ENCODE results near the gene SH3PXD2A. TPM values are rescaled to one million over a fixed set of nuclear protein-coding genes. Genes with fewer than 3 reads are reported as not detected.

Gene SH3PXD2A, protein sequence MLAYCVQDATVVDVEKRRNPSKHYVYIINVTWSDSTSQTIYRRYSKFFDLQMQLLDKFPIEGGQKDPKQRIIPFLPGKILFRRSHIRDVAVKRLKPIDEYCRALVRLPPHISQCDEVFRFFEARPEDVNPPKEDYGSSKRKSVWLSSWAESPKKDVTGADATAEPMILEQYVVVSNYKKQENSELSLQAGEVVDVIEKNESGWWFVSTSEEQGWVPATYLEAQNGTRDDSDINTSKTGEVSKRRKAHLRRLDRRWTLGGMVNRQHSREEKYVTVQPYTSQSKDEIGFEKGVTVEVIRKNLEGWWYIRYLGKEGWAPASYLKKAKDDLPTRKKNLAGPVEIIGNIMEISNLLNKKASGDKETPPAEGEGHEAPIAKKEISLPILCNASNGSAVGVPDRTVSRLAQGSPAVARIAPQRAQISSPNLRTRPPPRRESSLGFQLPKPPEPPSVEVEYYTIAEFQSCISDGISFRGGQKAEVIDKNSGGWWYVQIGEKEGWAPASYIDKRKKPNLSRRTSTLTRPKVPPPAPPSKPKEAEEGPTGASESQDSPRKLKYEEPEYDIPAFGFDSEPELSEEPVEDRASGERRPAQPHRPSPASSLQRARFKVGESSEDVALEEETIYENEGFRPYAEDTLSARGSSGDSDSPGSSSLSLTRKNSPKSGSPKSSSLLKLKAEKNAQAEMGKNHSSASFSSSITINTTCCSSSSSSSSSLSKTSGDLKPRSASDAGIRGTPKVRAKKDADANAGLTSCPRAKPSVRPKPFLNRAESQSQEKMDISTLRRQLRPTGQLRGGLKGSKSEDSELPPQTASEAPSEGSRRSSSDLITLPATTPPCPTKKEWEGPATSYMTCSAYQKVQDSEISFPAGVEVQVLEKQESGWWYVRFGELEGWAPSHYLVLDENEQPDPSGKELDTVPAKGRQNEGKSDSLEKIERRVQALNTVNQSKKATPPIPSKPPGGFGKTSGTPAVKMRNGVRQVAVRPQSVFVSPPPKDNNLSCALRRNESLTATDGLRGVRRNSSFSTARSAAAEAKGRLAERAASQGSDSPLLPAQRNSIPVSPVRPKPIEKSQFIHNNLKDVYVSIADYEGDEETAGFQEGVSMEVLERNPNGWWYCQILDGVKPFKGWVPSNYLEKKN
- total RNA-seq: 28.7 TPM
- long read RNA-seq, partial matches to known transcripts: 0 of 11 reads
- long read RNA-seq, other reads (novel, unspliced or antisense): 11 of 11 reads

- intact Hi-C loops (cut with DNase I): loop anchor here (1.0 kb wide), 1 partner anchor 142 kb away; no protein-coding TSS in a partner anchor
- ATAC-seq (peak; percentile 18), DNase-seq (ENCODE audit: missing footprints) (no peak)
These were observed at the start of gene SH3PXD2A for GRCh38 chr10:103855424-103855823. Gene SH3PXD2A, minus strand, starts transcription at chr10:103855576. Its CDS starts 310 bp downstream, at chr10:103855266.

DNA sequence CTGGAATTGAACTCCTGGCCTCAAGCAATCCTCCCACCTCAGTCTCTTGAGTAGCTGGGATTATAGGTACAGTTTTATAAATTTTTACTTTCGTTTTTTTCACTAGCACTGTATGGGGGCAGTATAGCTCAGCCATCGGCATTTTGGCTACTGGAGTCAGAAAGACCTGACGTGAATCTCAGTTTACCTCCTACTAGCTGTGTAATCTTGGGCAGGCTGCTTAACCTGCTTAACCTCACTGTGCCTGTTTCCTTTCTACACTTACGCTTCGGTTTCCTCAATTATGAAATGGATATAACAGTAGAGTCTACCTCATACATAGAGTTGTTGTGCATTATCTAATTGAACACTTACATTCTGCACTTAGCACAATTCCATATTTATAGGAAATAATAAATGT, 45.9 kb upstream of the SH3PXD2A start:
- DNase-seq (ENCODE audit: missing footprints) (no peak), ATAC-seq (no peak)
- intact Hi-C loops (cut with DNase I): no loop called here

- intact Hi-C loops (cut with DNase I): no loop called here
- ATAC-seq (no peak), DNase-seq (ENCODE audit: missing footprints) (no peak)
These were observed 43.9 kb upstream of the SH3PXD2A start for GRCh38 chr10:103899312-103899711.

- peak; percentile 17 for ATAC-seq
- intact Hi-C loops (cut with DNase I): no loop called here
- DNase-seq (ENCODE audit: missing footprints): no peak
These were observed 41.9 kb upstream of the SH3PXD2A start for GRCh38 chr10:103897241-103897774.

- DNase-seq (ENCODE audit: missing footprints) (no peak), ATAC-seq (no peak)
- intact Hi-C loops (cut with DNase I): no loop called here
These were observed 40.8 kb upstream of the SH3PXD2A start for GRCh38 chr10:103896225-103896624.

GRCh38 chr10:103895411-103896186, 40.2 kb upstream of the SH3PXD2A start:
- intact Hi-C loops (cut with DNase I): loop anchor here (2.0 kb wide), 1 partner anchor 21 kb away; no protein-coding TSS in a partner anchor
- ATAC-seq (peak; percentile 24), DNase-seq (ENCODE audit: missing footprints) (no peak)

GRCh38 chr10:103894441-103894864, 39.1 kb upstream of the SH3PXD2A start:
- intact Hi-C loops (cut with DNase I): loop anchor here (2.0 to 5.0 kb wide), 2 partner anchors 22 to 88 kb away; no protein-coding TSS in a partner anchor
- no peak for DNase-seq (ENCODE audit: missing footprints)

GRCh38 chr10:103893817-103894216, 38.4 kb upstream of the SH3PXD2A start:
- intact Hi-C loops (cut with DNase I): loop anchor here (2.0 to 5.0 kb wide), 2 partner anchors 23 to 88 kb away; no protein-coding TSS in a partner anchor
- ATAC-seq (no peak), DNase-seq (ENCODE audit: missing footprints) (no peak)

More at GRCh38 chr10:103894441-103894864, 39.1 kb upstream of the SH3PXD2A start:
- peak; percentile 72 for ATAC-seq

DNA sequence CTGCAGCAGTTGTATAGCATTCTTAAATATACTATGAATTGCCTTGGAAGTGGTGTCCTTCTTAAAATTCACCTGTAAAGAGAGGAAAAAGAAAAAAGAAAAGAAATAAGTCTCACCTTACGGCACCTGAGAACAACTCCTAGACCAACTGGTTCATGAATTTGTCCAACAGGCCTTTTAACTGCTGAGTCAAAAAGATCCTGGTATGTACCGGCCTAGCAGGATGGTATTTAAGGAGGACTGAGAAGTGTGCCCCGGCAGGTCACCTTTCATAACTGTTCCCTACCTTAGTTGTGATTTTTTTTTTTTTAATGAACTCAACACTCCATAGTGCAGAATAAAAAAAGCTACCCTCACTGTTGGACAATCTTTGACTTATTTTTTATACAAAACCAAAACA, 36.8 kb upstream of the SH3PXD2A start:
- DNase-seq (ENCODE audit: missing footprints): no peak
- intact Hi-C loops (cut with DNase I): loop anchor here (5.0 kb wide), 1 partner anchor 90 kb away; no protein-coding TSS in a partner anchor
- no peak for ATAC-seq

DNA sequence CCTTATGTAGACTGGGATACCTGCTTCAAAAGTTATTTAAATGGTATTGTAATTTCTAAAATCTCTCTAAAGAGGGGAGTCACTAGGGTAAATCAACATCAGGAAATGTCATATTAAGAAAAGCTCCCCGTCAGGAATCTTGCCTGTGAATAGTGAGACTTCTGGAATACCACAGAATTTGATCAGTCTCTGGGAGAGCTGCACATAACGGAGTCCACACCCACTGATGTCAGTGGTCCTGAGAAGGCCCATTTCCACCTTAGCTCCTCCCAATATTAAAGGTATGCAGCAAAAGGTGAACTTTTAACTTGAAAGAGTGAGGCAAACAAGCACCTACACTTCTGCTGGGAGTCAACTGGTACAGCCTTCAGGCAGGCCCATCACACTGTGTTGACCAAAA, 35.3 kb upstream of the SH3PXD2A start:
- no peak for ATAC-seq
- intact Hi-C loops (cut with DNase I): loop anchor here (5.0 kb wide), 1 partner anchor 92 kb away; no protein-coding TSS in a partner anchor
- no peak for DNase-seq (ENCODE audit: missing footprints)

DNA sequence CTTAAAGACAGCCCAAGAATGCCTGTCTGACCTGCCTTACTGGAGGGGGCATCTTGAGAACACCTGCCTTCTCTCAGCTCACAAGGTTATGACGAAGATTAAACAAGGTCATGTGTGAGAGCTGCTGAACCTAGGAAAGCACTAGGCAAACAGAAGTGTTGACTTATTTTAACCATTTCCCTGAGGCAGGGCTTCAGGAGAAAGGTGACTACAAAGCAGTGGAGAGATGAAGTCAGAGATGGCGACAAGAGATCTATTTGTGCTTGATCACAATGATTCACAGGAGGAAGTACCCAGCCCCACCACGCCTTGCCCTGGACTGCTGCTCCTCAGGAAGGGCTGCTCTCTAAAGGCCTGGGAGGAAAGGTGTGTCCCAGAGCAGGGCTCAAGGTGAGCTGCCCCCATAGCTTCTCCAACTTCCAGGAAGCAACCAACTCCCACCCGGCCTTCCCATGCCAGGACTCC, 34.9 kb upstream of the SH3PXD2A start:
- DNase-seq (ENCODE audit: missing footprints): no peak
- intact Hi-C loops (cut with DNase I): loop anchor here (5.0 kb wide), 1 partner anchor 92 kb away; no protein-coding TSS in a partner anchor
- ATAC-seq: no peak

- intact Hi-C loops (cut with DNase I): loop anchor here (2.0 to 5.0 kb wide), 5 partner anchors 78 to 320 kb away; partner anchors contain the start of gene SLK
- no peak for ATAC-seq
- DNase-seq (ENCODE audit: missing footprints): no peak
These were observed 33.8 kb upstream of the SH3PXD2A start for GRCh38 chr10:103889121-103889720.

- intact Hi-C loops (cut with DNase I): loop anchor here (2.0 to 5.0 kb wide), 5 partner anchors 79 to 321 kb away; partner anchors contain the start of gene SLK
- no peak for DNase-seq (ENCODE audit: missing footprints)
- ATAC-seq: peak; percentile 52
These were observed 32.9 kb upstream of the SH3PXD2A start for GRCh38 chr10:103888113-103888841.

GRCh38 chr10:103885617-103886016, 30.2 kb upstream of the SH3PXD2A start:
- peak; percentile 57 for ATAC-seq
- DNase-seq (ENCODE audit: missing footprints): no peak
- intact Hi-C loops (cut with DNase I): loop anchor here (1.0 to 5.0 kb wide), 3 partner anchors 142 to 197 kb away; no protein-coding TSS in a partner anchor

DNA sequence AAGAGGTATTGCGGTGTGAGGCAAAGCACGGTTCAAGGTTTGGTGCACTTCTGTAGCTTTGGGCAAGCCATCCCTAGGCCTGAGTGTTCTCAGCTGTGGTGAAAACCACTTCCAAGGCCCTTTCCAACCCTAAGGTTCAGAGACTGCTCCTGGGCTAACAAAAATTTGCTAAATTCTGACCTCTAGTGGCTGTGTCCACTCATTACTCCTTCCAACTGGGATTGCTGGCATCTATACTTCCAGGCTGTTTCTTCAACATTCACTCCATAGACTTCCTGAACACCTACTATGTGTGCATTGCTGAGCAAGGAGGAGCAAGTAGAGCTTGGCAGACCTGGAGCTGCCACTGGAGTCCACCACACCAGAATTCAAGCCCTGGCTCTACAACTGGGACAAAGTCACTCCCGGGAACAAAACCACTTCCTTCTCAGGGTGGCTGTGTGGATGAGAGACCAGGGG, 29.3 kb upstream of the SH3PXD2A start:
- no peak for DNase-seq (ENCODE audit: missing footprints)

More for the DNA sequence above, 29.3 kb upstream of the SH3PXD2A start:
- intact Hi-C loops (cut with DNase I): loop anchor here (5.0 kb wide), 2 partner anchors 143 to 198 kb away; no protein-coding TSS in a partner anchor
- peak; percentile 58 for ATAC-seq

Data from Right ventricle myocardium inferior (tissue), 1 donor.